DOHH2 (cell line): Measurements from ENCODE around the gene TET1.

Source experiments
- EZH2phosphoT487 ChIP-seq: fragments of 200-600 bp; sonication (generic); IDR thresholded peaks from 2 replicates; pipeline ENCODE4 v1.6.1; 2017; ENCODE audit warnings: borderline replicate concordance, mild to moderate bottlenecking, antibody characterized with exemption, low read length, moderate library complexity, mixed read lengths
- TF ChIP-seq, protein P1 (sequence below): fragments of 200-600 bp; sonication (generic); IDR thresholded peaks from one replicate; pipeline ENCODE4 v1.5.1; 2014; ENCODE audit warnings: antibody characterized with exemption, mild to moderate bottlenecking, low read depth, low read length; ENCODE audit not compliant: poor library complexity, severe bottlenecking

GRCh38 chr10:68565658-68566057 is 5.5 kb downstream of the TET1 start:
- TF ChIP-seq EZH2phosphoT487: no peak
- TF ChIP-seq, protein P1, sequence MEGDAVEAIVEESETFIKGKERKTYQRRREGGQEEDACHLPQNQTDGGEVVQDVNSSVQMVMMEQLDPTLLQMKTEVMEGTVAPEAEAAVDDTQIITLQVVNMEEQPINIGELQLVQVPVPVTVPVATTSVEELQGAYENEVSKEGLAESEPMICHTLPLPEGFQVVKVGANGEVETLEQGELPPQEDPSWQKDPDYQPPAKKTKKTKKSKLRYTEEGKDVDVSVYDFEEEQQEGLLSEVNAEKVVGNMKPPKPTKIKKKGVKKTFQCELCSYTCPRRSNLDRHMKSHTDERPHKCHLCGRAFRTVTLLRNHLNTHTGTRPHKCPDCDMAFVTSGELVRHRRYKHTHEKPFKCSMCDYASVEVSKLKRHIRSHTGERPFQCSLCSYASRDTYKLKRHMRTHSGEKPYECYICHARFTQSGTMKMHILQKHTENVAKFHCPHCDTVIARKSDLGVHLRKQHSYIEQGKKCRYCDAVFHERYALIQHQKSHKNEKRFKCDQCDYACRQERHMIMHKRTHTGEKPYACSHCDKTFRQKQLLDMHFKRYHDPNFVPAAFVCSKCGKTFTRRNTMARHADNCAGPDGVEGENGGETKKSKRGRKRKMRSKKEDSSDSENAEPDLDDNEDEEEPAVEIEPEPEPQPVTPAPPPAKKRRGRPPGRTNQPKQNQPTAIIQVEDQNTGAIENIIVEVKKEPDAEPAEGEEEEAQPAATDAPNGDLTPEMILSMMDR: no peak
